ENCODE data around the gene UBASH3A. TPM values are rescaled to one million over a fixed set of nuclear protein-coding genes. Genes with fewer than 3 reads are reported as not detected.

The UBASH3A gene
- total RNA-seq, 1 donor from 2014 or later: 2.0 TPM

DNA sequence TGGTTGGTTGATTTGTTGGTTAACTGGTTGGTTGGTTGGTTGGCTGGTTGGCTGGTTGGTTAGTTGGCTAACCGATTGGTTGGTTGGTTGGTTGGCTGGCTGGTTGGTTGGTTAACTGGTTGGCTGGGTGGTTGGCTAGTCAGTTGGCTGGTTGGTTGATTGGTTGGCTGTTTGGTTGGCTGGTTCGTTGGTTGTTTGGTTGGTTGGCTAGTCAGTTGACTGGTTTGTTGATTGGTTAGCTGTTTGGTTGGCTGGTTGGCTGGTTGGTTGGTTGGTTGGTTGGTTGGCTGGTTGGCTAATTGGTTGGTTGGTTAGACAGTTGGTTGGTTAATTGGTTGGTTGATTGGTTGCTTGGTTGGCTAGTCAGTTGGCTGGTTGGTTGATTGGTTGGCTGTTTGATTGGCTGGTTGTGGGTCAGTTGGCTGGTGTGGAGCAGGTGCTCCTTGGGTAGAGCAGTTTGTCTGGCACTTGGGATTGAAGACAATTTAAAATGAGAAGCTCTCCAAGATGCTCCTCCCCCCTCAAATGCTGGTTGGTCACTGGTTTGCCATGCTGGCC, 85.4 kb downstream of the UBASH3A start:
- DNase-seq (ENCODE audit: low spot score): no peak

DNA sequence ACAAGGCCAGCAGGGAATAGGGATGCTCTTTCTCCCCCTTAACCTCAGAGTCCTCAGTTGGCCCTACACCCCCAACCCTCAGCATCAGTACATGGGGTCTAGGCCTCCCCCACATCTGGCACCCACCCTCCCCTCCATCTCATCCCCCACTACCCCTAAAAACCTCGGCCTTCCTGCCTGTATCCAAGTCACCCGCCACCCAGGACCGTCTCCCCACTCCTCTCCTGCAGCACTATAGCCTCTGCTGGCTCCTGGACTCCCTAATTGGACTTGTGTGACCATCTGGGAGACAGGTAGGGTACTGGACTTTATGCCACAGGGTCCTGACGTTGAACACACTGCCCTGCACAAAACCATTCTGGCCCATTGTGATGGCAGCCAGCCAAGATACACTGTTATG, 86.3 kb downstream of the UBASH3A start:
- no peak for DNase-seq (ENCODE audit: low spot score)

DNA sequence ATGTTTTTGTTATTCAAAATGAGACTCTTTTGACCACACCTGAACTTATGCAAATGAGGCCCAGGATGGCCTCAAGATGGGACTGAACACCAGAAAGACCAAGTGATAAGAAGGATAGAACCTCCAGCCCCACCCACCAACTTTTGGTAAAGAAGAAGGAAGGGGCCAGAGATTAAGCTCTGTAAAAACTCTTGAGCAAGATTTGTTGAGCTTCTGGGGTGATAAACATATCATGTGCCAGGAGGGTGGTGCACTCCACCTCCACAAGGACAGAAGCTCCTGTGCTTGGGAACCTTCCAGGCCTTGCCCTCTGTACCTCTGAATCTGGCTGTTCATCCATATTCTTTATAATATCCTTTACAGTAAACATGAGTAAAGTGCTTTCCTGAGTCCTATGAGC, 87.0 kb downstream of the UBASH3A start:
- no peak for DNase-seq (ENCODE audit: low spot score)

DNA sequence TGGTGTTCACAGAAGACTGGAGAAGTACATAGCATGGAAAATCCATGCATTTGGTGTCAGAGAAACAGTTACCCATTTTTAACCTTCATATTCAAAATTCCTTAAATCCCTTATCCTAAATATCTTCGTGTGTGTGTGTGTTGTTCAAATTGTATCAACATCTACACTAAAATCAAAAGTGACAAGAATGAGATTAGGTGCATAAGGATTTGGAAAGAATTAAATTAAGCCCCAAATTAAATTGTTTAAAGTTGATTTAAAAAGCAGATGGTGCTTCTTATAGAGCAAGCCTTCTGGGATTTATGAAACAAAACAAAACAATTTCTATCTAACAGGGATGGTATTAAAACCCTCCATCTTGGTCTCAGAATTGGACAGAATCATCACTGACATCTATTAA, 87.6 kb downstream of the UBASH3A start:
- no peak for DNase-seq (ENCODE audit: low spot score)

DNA sequence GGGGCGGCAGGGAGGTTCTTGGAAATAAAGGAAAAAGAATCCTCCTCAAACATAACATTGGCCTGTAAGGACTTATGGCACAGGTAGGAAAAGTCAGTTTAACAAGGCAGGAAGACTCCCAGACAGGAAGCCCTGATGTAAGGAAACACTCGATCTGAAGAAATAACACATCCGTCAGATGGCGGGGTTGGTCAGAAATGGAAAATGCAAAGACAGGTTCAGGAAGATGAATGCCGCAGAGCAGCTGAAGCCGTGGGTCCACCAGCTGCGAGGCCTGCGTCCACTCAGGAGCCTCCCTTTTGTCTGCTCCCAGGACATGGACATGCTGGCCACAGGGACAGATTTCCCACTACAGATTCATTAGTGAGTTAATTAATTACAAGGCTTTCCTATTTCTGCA, 88.5 kb downstream of the UBASH3A start:
- DNase-seq (ENCODE audit: low spot score): no peak

DNA sequence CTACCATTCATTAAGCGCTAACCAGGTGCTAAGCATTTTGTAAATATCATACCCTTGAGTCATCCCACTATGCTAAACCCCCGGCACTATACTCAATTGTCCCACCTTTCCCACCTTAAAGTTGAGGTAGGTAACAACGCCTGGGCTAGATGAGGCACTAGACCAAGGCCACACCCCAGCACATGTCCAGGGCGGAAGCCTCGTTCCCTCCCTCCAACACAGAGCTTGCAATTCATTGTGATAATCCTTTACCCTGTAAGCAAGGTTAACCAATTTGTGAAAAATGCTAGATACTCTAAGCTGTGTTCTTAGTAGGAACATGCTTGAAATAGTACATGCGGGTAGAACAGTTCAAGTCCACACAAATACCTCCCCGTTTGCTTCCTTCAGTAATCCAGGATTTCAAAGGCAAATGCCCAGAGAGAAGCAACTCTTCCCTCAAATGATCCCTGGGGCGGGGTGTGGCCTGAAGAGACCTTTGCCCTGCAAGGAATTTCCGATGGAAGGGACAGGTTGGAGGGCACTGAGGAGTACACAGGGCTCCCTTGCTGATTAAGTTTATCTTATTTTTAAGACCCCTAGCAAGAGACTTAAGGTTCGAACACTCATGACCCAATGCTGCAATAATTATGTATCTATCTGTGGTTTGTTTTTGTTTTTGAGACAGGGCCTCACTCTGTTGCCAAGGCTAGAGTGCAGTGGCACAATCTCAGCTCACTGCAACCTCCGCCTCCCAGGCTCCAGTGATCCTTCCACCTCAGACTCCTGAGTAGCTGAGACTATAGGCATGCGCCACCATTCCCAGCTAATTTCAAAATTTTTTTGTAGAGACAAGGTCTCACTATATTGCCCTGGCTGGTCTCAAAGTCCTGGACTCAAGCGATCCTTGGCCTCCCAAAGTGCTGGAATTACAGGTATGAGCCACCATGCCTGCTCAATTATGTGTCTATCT, 89.7 kb downstream of the UBASH3A start:
- DNase-seq (ENCODE audit: low spot score): no peak

DNA sequence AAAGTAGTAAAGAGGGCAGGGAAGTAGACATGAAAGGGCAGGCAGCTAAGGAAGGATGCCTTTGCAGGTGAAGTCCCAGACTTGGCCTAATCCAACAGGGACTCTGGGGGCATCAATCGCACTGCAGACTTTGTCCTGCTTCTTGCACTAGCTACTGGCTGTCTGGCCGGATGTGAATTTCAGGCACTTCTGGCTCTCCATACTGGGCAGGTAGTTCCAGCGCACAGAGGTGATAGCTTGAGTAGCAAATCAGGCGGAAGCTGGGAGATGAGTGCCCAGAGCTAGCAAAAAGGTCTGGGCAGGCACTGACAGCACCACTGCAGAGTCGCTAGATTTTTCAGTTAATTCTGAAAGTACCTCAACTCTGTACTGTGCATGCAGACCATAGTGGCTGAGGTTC, 91.3 kb downstream of the UBASH3A start:
- DNase-seq (ENCODE audit: low spot score): no peak

DNA sequence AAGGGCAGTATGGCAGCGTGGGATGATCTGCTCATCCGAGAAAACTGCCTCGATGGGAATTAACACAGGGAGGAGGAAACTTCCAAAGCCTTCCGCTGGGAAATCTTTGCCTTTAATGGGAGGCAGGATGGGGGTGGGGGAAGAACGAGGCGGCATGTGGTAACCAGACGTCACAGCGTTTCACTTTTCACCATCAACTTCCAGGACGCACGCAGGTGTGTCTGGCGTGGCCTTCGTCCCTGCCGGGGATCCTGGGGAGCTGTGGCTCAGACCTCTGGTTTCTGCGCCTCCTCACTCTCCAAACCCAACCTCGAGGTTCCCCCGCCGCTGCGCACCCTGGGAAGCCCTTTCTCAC, 92.0 kb downstream of the UBASH3A start:
- no peak for DNase-seq (ENCODE audit: low spot score)

DNA sequence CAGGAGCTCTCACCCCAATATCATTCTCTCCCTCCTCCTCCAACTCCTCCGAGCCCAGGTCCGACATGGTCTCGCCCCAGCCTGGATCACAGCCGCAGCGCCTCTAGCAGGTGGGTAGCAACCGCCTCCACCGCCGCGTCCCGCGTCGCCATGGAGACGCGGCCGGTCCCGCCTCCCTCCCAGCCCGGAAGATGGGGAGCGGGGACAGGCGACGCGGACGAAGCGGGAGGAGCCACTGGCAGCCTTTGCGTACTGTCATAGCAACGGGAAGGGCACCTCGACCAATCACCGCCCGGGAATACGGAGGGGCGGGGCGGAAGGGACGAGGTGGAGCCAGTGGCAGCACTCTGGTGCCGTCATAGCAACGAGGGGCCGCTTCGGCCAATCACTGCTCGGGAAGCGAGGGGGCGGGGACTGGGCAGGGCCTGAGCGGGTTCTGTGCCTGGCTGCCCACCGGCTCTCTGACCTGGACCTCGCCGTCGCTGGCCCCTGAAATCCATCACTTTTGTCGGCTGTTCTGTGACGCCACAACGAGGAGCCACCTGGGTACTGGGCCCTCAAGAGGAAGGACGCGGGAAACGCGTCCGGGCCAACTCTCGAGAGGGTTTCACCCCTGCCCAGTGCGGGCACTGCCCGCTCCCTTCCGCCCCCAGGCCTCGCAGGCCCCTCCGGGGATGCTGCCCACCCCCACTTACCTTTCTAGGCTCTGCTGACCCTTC, 92.6 kb downstream of the UBASH3A start, which contains the start of gene RSPH1:
TSS of gene RSPH1 (minus strand) at position 105 of the 719 bp plus-strand sequence. CDS start at position 67, 38 bp downstream.
- peak; percentile 100 for DNase-seq (ENCODE audit: low spot score)

DNA sequence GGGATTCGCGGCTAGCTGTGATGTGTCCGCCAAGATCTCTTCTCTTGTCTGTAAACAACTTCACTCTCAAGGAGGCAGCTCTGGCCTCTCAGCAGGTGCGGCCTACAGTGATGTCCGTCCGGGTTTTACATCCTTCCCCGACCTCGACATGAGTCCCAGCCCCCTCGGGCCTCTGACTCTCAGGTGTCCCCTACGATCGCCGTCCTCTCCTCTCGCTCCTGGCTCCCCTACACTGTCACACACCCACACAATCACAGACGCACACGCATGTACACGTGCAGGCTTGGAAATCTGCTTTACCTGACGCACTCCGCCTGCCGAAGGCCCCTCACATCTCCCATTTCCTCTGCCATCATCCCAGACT, 93.1 kb downstream of the UBASH3A start:
- no peak for DNase-seq (ENCODE audit: low spot score)

Other genes with a start within 250 kb of the UBASH3A start
- 19.5 TPM for gene ABCG1, start 184.8 kb upstream of the UBASH3A start, total RNA-seq
- 1,342 TPM for gene TFF3, start 88.5 kb upstream of the UBASH3A start, total RNA-seq
- 115 TPM for gene TFF2, start 52.9 kb upstream of the UBASH3A start, total RNA-seq
- 241 TPM for gene TFF1, start 37.4 kb upstream of the UBASH3A start, total RNA-seq
- gene TMPRSS3, start 7.8 kb upstream of the UBASH3A start, total RNA-seq: 10.5 TPM
- gene RSPH1, start 92.3 kb downstream of the UBASH3A start, total RNA-seq: 5.6 TPM
- 56.2 TPM for gene SLC37A1, start 110.0 kb downstream of the UBASH3A start, total RNA-seq
- 22.8 TPM for gene PDE9A, start 249.7 kb downstream of the UBASH3A start, total RNA-seq